Measurements from ENCODE around the gene HBG1. TPM values are rescaled to one million over a fixed set of nuclear protein-coding genes. Genes with fewer than 3 reads are reported as not detected.

HBG1 gene
- total and polyA plus RNA-seq, 2 of the 4 experiments (the other 2 are of a cell fraction): not detected

DNA sequence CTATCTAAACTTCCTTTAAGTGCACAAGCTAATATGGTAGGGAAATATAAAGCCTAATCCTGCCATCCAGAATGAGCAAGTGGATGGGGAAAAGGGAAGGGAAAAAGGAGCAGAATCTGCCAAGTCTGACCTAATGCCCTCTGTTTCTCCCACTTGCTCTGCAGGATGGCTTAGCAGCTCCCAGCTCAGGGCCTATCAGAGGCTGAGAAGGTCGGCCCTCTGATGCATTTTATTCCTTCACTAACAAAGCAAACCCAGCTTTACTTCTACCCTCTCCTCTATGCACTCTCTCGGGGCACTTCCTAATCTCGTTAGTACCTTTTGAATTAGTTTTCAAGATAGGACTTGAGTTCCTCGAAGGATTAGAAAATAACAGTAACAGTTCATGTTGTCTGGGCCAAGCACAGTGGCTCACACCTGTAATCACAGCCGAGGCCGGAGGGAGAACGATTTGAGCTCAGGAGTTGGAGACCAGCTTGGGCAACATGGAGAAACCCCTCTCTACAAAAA is 39.2 kb downstream of the HBG1 start:
- CTCF ChIA-PET: no interaction called here
- no peaks in the 10 kb centered on the region for H3K27me3 ChIP-seq (ENCODE audit: control insufficient read depth, insufficient read depth, low read length)
- intact Hi-C loops (cut with micrococcal nuclease) (no loop called here), in situ Hi-C loops (cut with MboI; ENCODE audit: low sequenced_read_pairs) (no loop called here), dilution Hi-C loops (cut with HindIII; ENCODE audit: low sequenced_read_pairs, unreplicated experiment) (no loop called here)
- 0 out of 2 replicates have a peak, but pooled peaks cover 1% of the 10 kb centered on the region for H3K36me3 ChIP-seq (ENCODE audit: control insufficient read depth, insufficient read depth, low read length)
- no peaks in the 10 kb centered on the region for H4K20me1 ChIP-seq (ENCODE audit: insufficient read depth, low read length)
- TF ChIP-seq, protein P1, sequence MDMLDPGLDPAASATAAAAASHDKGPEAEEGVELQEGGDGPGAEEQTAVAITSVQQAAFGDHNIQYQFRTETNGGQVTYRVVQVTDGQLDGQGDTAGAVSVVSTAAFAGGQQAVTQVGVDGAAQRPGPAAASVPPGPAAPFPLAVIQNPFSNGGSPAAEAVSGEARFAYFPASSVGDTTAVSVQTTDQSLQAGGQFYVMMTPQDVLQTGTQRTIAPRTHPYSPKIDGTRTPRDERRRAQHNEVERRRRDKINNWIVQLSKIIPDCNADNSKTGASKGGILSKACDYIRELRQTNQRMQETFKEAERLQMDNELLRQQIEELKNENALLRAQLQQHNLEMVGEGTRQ (IDR thresholded peaks at IDR 0.05; ENCODE audit: low read depth, low read length): no peak
- TF ChIP-seq RFX5 (IDR thresholded peaks at IDR 0.05; ENCODE audit: low read depth, low read length) (no peak), RCOR1 (IDR thresholded peaks at IDR 0.05; ENCODE audit: insufficient replicate concordance, low read length) (no peak), SMC3 (IDR thresholded peaks at IDR 0.05; ENCODE audit: low read depth, low read length) (no peak), BHLHE40 (IDR thresholded peaks at IDR 0.05; ENCODE audit: low read depth, low read length) (no peak), CEBPB (IDR thresholded peaks at IDR 0.05; ENCODE audit: low read depth, low read length) (no peak), RAD21 (IDR thresholded peaks at IDR 0.05; ENCODE audit: low read length) (no peak), FOS (IDR thresholded peaks at IDR 0.05; ENCODE audit: low read depth, low read length) (no peak), MAFK (IDR thresholded peaks at IDR 0.05; ENCODE audit: low read depth, low read length) (no peak), CHD1 (IDR thresholded peaks at IDR 0.05; ENCODE audit: low read depth, low read length) (no peak), MXI1 (IDR thresholded peaks at IDR 0.05; ENCODE audit: borderline replicate concordance, low read depth, low read length) (no peak)
- TF ChIP-seq, protein P2, sequence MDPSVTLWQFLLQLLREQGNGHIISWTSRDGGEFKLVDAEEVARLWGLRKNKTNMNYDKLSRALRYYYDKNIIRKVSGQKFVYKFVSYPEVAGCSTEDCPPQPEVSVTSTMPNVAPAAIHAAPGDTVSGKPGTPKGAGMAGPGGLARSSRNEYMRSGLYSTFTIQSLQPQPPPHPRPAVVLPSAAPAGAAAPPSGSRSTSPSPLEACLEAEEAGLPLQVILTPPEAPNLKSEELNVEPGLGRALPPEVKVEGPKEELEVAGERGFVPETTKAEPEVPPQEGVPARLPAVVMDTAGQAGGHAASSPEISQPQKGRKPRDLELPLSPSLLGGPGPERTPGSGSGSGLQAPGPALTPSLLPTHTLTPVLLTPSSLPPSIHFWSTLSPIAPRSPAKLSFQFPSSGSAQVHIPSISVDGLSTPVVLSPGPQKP (IDR thresholded peaks at IDR 0.05; ENCODE audit: borderline replicate concordance, low read depth, low read length): no peak
- ATAC-seq (ENCODE audit: low read depth) (no peak), DNase-seq (no peak)
- no peak overlapping the region for H3K9ac ChIP-seq (ENCODE audit: low read depth, low read length)
- no peaks in the 10 kb centered on the region for H3K9me3 ChIP-seq (ENCODE audit: control insufficient read depth, insufficient read depth, low read length)
- 88% methylated on average over 1 of the region's 7 CpGs; no CpG with 5 or more reads in 1 of the 2 experiments for WGBS, 2 experiments (ENCODE audit: extremely low coverage in 2 of 2, insufficient read length in 1 of 2)
- peak overlapping the region; percentile 42 for H2AK9ac ChIP-seq (replicated peaks; ENCODE audit: low read depth, low read length, poor library complexity)
- POLR2A ChIA-PET (ENCODE audit: unreplicated experiment): no interaction called here
- H2BK15ac ChIP-seq (ENCODE audit: low read depth, low read length): peak overlapping the region; percentile 97; the same call in 2 of the 3 replicates
- no peaks in the 10 kb centered on the region for H3K9me1 ChIP-seq (ENCODE audit: insufficient read depth, low read length)
- H3K18ac ChIP-seq (ENCODE audit: low read depth, low read length): peak overlapping the region; percentile 1; the same call in 1 of the 2 replicates
- peak overlapping the region; percentile 61 for H2AFZ ChIP-seq (replicated peaks; ENCODE audit: low read length, poor library complexity)
- H4K5ac ChIP-seq (ENCODE audit: low read depth, low read length): peak overlapping the region; percentile 1; the same call in 1 of the 2 replicates
- peak overlapping the region; percentile 66; the same call in 1 of the 2 replicates for H2BK20ac ChIP-seq (ENCODE audit: low read depth, low read length)
- no peak overlapping the region for H3K56ac ChIP-seq (ENCODE audit: extremely low read depth, insufficient read depth, low read length)
- H3K79me1 ChIP-seq (ENCODE audit: low read depth in 1 of 2, low read length in 2 of 2): 0 out of 4 replicates have a peak, but pooled peaks cover 0 to 3% of the 10 kb centered on the region in 2 experiments
- no peak overlapping the region for H2BK5ac ChIP-seq (ENCODE audit: low read depth, low read length, poor library complexity, severe bottlenecking)
- peak overlapping the region; percentile 35; the same call in 1 of the 2 replicates for H3K4ac ChIP-seq (ENCODE audit: low read depth, low read length)
- BruUV-seq (replicated peaks): no TSS peak
- H3K4me2 ChIP-seq (ENCODE audit: low read depth, low read length): no peak overlapping the region
- H2BK120ac ChIP-seq (ENCODE audit: low read depth, low read length): peak overlapping the region; percentile 52
- no peak overlapping the region for H3K4me3 ChIP-seq (ENCODE audit: insufficient read depth, low read depth, low read length)
- H4K8ac ChIP-seq (ENCODE audit: low read depth in 2 of 2, low read length in 2 of 2): peak overlapping the region in 1 of 2 experiments; percentile 66; a peak in 1 of 4 replicates
- H3K27ac ChIP-seq (ENCODE audit: insufficient read depth, low read length): no peak overlapping the region
- H3K4me1 ChIP-seq (ENCODE audit: control insufficient read depth, insufficient read depth, low read length): peaks cover 2% of the 10 kb centered on the region; the same call in 1 of the 2 replicates
- H4K91ac ChIP-seq (ENCODE audit: insufficient read depth, low read depth, low read length): peak overlapping the region; percentile 63
- H3K23ac ChIP-seq (ENCODE audit: low read depth, low read length): no peak overlapping the region
- no peak overlapping the region for H3K14ac ChIP-seq (replicated peaks; ENCODE audit: low read depth, low read length)
- no peak overlapping the region; the same call in 1 of the 2 replicates for H2AK5ac ChIP-seq (ENCODE audit: low read depth, low read length)
